HepG2 (cell line): ENCODE results near the gene FAM83E. TPM values are rescaled to one million over a fixed set of nuclear protein-coding genes. Genes with fewer than 3 reads are reported as not detected.

ENCODE experiments used
- ATAC-seq: fragments of 200-7000 bp; cut with Tn5 transposase; 3 replicates; pipeline ENCODE4 v1.9.1; 2020; ENCODE audit warnings: mild to moderate bottlenecking, moderate library complexity
- BruUV-seq: library from RNA; stranded (reverse); fragments of 400-500 nt; replicated peaks from 2 replicates; lab custom pipeline; 2021; lab: Mats Ljungman, UMichigan
- CTCF ChIA-PET: fragments of 300-600 bp; formaldehyde crosslinking; extraction: SDS; loops from one replicate; lab custom pipeline; 2021; ENCODE audit warnings: low total read pairs, inconsistent platforms, low intra/inter-chr PET ratio; lab: Yijun Ruan, JAX
- POLR2A ChIA-PET: fragments of 350-600 bp; sonication (Branson Sonifier 250); formaldehyde crosslinking; loops from one replicate; lab custom pipeline; 2020; ENCODE audit warnings: antibody characterized with exemption, inconsistent platforms; lab: Yijun Ruan, JAX
- DNase-seq: peaks from one replicate; pipeline ENCODE4 v3.0.0-alpha.2; 2015; ENCODE audit warnings: low spot score
- FAIRE-seq: peaks from 3 replicates; lab custom pipeline; 2011; peaks lifted over from hg19 to GRCh38; lab: Jason Lieb, UNC
- H2AFZ ChIP-seq: one replicate; pipeline ENCODE4 v1.6.1; 2011; ENCODE audit warnings: low read length, inconsistent platforms
- H3K27ac ChIP-seq: fragments of 300-600 bp; 3 replicates; pipeline ENCODE4 v1.8.0; 2011; ENCODE audit warnings: mixed run types, mild to moderate bottlenecking, mixed read lengths, low read length, inconsistent platforms; ENCODE audit not compliant: insufficient read depth; ENCODE audit errors: extremely low read length
- H3K27me3 ChIP-seq, 2 experiments: fragments of 200-600 bp in 1 of 2; 2 replicates in 1 of 2; 3 replicates in 1 of 2; pipeline versions ENCODE4 v1.6.0 to v1.8.0; 2011; ENCODE audit warnings: low read length in 2 of 2, mild to moderate bottlenecking in 2 of 2, moderate library complexity in 2 of 2, inconsistent platforms in 1 of 2; ENCODE audit not compliant: insufficient read depth in 2 of 2, control insufficient read depth in 1 of 2
- H3K36me3 ChIP-seq, 2 experiments: fragments of 200-600 bp in 1 of 2; replicated peaks in 1 of 2; 2 replicates in 1 of 2; 3 replicates in 1 of 2; pipeline versions ENCODE4 v1.5.1 to v1.8.0; 2011; ENCODE audit warnings: low read length in 2 of 2, inconsistent platforms in 1 of 2; ENCODE audit not compliant: insufficient read depth in 2 of 2, control insufficient read depth in 1 of 2
- H3K4me1 ChIP-seq: 2 replicates; pipeline ENCODE4 v1.5.1; 2012; ENCODE audit warnings: low read length, inconsistent platforms; ENCODE audit not compliant: insufficient read depth
- H3K4me2 ChIP-seq: 2 replicates; pipeline ENCODE4 v1.6.0; 2011; ENCODE audit warnings: low read depth, low read length, inconsistent platforms
- H3K4me3 ChIP-seq, 3 experiments: fragments of 200-600 bp in 1 of 3; sonication (generic), shearing (Covaris generic) in 1 of 3; replicated peaks in 1 of 3; 2 replicates each; pipeline ENCODE4 v1.5.1; 2011 to 2016; ENCODE audit warnings: low read length in 3 of 3, inconsistent platforms in 2 of 3, low read depth in 2 of 3, mild to moderate bottlenecking in 2 of 3, control low read depth in 1 of 3, mixed read lengths in 1 of 3; ENCODE audit not compliant: insufficient read depth in 1 of 3
- H3K79me2 ChIP-seq: one replicate; pipeline ENCODE4 v1.6.1; 2011; ENCODE audit warnings: low read length, inconsistent platforms; ENCODE audit not compliant: insufficient read depth
- H3K9ac ChIP-seq: 2 replicates; pipeline ENCODE4 v1.6.0; 2011; ENCODE audit warnings: mild to moderate bottlenecking, low read depth, low read length, inconsistent platforms; ENCODE audit not compliant: insufficient read depth
- H3K9me3 ChIP-seq: 2 replicates; pipeline ENCODE4 v1.5.1; 2012; ENCODE audit warnings: mild to moderate bottlenecking, low read length
- H4K20me1 ChIP-seq: 2 replicates; pipeline ENCODE4 v1.6.0; 2011; ENCODE audit warnings: inconsistent platforms, mild to moderate bottlenecking, low read length, moderate library complexity; ENCODE audit not compliant: insufficient read depth
- ARNT2 ChIP-seq: sonication (generic); formaldehyde crosslinking; IDR thresholded peaks from 2 replicates; pipeline ENCODE4 v1.8.0; 2022; ENCODE audit warnings: mild to moderate bottlenecking, low read depth, missing genetic modification reagents, moderate library complexity
- BORCS8-MEF2B ChIP-seq: sonication (generic); formaldehyde crosslinking; IDR thresholded peaks from 2 replicates; pipeline ENCODE4 v1.8.0; 2022; ENCODE audit warnings: mild to moderate bottlenecking, missing genetic modification reagents
- MED13 ChIP-seq: sonication (generic); formaldehyde crosslinking; IDR thresholded peaks from 2 replicates; pipeline ENCODE4 v1.5.0; 2020; ENCODE audit warnings: missing genetic modification reagents
- NFKB2 ChIP-seq: sonication (generic); formaldehyde crosslinking; IDR thresholded peaks from 2 replicates; pipeline ENCODE4 v1.4.0; 2020; ENCODE audit warnings: missing genetic modification reagents, borderline replicate concordance
- REXO4 ChIP-seq: sonication (generic); formaldehyde crosslinking; IDR thresholded peaks from 2 replicates; pipeline ENCODE4 v1.8.0; 2022; ENCODE audit warnings: missing genetic modification reagents, mild to moderate bottlenecking, borderline replicate concordance
- TCF12 ChIP-seq, 2 experiments: fragments of 450-650 bp in 1 of 2; sonication (generic) in 1 of 2; formaldehyde crosslinking in 1 of 2; IDR thresholded peaks; 2 replicates each; pipeline versions ENCODE4 v1.6.1 to v1.8.0; 2017 to 2022; ENCODE audit warnings: antibody characterized with exemption in 1 of 2, mild to moderate bottlenecking in 1 of 2, missing genetic modification reagents in 1 of 2, moderate library complexity in 1 of 2
- TMF1 ChIP-seq: sonication (generic); formaldehyde crosslinking; IDR thresholded peaks from 2 replicates; pipeline ENCODE4 v1.8.1; 2022; ENCODE audit warnings: low read depth, missing genetic modification reagents
- ZFX ChIP-seq: sonication (generic); formaldehyde crosslinking; IDR thresholded peaks from 2 replicates; pipeline ENCODE4 v1.4.0; 2020; ENCODE audit warnings: mild to moderate bottlenecking, low read depth, missing genetic modification reagents, moderate library complexity
- ZNF230 ChIP-seq: sonication (generic); formaldehyde crosslinking; IDR thresholded peaks from 2 replicates; pipeline ENCODE4 v1.4.0; 2020; ENCODE audit warnings: mild to moderate bottlenecking, missing genetic modification reagents
- ZNF678 ChIP-seq: sonication (generic); formaldehyde crosslinking; IDR thresholded peaks from 2 replicates; pipeline ENCODE4 v1.4.0; 2020; ENCODE audit warnings: mild to moderate bottlenecking, missing genetic modification reagents
- WGBS: methylation state at CpG from one replicate; pipeline ENCODE4 v1.1.6; 2017; ENCODE audit warnings: low lambda C conversion rate; 5-methylcytosine and 5-hydroxymethylcytosine counted together
- in situ Hi-C: cut with HindIII; loops from 2 replicates; pipeline ENCODE4 v1.10.0; 2017; ENCODE audit warnings: low pct_unique_long_range_greater_than_20kb; ENCODE audit not compliant: extremely low pct_ligation_motif_present
- intact Hi-C: fragments of 100-400 bp; cut with micrococcal nuclease; formaldehyde crosslinking; loops from one replicate; pipeline ENCODE4 v1.10.0; 2022; ENCODE audit not compliant: unreplicated experiment
- polyA plus RNA-seq, 8 experiments: library from polyadenylated mRNA; depleted of rRNA in 3 of 8; stranded (reverse) in 7 of 8; unstranded in 1 of 8; fragments of >200 nt; fragmentation: Illumina TruSeq in 4 of 8; extraction: Trizol in 4 of 8; gene quantifications; 2 replicates each; pipeline versions ENCODE4 v1.2.1 to v1.2.3, GENCODE V29; 2011 to 2016; ENCODE audit warnings: low read depth in 4 of 8, missing spikeins in 1 of 8, mixed read lengths in 1 of 8; ENCODE audit not compliant: insufficient read depth in 1 of 8
- total RNA-seq, 5 experiments: library from RNA; depleted of rRNA; stranded (reverse); fragments of >200 nt; fragmentation: Illumina TruSeq; extraction: Trizol; gene quantifications; 2 replicates each; pipeline ENCODE4 v1.2.3, GENCODE V29; 2016; ENCODE audit warnings: low read depth in 1 of 5
- TF ChIP-seq, protein P1 (sequence below): sonication (generic); formaldehyde crosslinking; IDR thresholded peaks from 2 replicates; pipeline ENCODE4 v1.8.0; 2022; ENCODE audit warnings: mild to moderate bottlenecking, missing genetic modification reagents, moderate library complexity
- TF ChIP-seq, protein P2 (sequence below): sonication (generic); formaldehyde crosslinking; IDR thresholded peaks from 2 replicates; pipeline ENCODE4 v1.4.0; 2020; ENCODE audit warnings: missing genetic modification reagents, borderline replicate concordance
- TF ChIP-seq, protein P3 (sequence below): IDR thresholded peaks from 2 replicates; pipeline ENCODE4 v1.6.1; 2016; ENCODE audit warnings: mild to moderate bottlenecking

FAM83E gene
- total and polyA plus RNA-seq, 2 of the 13 experiments (the other 11 are each of a cell fraction or from before 2014, with no cell fraction given), result 0.18 to 0.60 TPM

DNA sequence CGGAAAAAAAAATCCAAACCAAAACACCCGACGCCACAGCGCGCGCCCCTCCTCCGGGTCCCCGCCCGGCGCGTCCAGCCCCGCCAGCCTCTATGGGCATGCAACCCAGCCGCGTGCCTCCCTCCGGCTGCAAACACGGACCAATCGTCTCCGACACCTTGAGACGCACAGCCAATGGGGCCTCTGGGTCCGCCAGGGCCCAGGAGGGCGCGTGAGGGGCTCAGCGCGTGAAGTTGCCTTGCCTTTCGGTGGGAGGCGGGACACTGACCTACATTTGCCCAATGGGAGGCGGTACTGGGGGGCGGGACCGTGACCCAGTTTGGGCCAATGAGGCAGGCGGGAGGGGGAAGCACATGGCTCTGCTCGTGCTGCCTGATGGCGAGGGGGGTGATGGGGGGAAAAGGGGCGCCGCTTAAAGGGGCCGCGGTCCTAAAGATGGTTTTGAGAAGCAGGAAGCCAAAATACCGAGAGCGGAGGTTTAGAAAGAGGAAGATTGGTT lies 22.6 kb upstream of the FAM83E start (continued):
- TF ChIP-seq, protein P1, sequence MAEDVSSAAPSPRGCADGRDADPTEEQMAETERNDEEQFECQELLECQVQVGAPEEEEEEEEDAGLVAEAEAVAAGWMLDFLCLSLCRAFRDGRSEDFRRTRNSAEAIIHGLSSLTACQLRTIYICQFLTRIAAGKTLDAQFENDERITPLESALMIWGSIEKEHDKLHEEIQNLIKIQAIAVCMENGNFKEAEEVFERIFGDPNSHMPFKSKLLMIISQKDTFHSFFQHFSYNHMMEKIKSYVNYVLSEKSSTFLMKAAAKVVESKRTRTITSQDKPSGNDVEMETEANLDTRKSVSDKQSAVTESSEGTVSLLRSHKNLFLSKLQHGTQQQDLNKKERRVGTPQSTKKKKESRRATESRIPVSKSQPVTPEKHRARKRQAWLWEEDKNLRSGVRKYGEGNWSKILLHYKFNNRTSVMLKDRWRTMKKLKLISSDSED, result 0 out of 2 replicates have a peak, but pooled peaks have one; percentile 65
- TF ChIP-seq, protein P2, sequence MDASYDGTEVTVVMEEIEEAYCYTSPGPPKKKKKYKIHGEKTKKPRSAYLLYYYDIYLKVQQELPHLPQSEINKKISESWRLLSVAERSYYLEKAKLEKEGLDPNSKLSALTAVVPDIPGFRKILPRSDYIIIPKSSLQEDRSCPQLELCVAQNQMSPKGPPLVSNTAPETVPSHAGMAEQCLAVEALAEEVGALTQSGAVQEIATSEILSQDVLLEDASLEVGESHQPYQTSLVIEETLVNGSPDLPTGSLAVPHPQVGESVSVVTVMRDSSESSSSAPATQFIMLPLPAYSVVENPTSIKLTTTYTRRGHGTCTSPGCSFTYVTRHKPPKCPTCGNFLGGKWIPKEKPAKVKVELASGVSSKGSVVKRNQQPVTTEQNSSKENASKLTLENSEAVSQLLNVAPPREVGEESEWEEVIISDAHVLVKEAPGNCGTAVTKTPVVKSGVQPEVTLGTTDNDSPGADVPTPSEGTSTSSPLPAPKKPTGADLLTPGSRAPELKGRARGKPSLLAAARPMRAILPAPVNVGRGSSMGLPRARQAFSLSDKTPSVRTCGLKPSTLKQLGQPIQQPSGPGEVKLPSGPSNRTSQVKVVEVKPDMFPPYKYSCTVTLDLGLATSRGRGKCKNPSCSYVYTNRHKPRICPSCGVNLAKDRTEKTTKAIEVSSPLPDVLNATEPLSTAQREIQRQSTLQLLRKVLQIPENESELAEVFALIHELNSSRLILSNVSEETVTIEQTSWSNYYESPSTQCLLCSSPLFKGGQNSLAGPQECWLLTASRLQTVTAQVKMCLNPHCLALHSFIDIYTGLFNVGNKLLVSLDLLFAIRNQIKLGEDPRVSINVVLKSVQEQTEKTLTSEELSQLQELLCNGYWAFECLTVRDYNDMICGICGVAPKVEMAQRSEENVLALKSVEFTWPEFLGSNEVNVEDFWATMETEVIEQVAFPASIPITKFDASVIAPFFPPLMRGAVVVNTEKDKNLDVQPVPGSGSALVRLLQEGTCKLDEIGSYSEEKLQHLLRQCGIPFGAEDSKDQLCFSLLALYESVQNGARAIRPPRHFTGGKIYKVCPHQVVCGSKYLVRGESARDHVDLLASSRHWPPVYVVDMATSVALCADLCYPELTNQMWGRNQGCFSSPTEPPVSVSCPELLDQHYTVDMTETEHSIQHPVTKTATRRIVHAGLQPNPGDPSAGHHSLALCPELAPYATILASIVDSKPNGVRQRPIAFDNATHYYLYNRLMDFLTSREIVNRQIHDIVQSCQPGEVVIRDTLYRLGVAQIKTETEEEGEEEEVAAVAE, result peak; percentile 95
- peak; percentile 74; the same call in 1 of the 2 replicates for TF ChIP-seq ZNF230 (CRISPR knock-in tag)
- TF ChIP-seq ARNT2 (CRISPR knock-in tag), result peak; percentile 87
- no peak for TF ChIP-seq TMF1

DNA sequence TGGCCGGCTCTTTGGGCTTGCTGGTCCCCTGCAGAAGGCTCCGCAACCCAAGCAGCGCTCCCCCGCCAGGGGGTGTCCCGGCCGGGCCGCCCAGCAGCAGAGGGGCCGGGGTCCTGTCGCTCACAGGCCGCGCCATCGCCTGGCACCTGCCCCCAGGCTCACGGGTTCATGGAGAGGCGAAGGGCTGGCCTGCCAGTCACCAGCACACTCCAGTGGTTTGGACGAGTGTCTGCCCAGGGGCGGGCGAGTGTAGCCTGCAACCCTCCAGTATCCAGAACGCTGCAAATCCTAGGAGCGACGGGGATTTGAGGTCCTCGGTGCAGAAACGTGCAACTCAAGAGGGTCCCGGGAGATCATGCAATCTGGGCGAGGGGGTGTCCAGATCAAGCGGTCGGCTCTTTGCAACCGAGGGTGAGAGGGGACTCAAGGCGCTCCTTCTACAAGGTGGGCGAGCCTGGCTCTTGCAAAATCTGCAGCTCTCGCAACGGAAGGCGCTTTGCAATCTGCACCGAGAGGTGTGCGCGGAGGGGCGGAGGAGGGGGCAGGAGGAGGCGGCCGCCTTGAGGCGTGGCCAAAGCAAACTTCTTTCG lies 22.1 kb upstream of the FAM83E start, which contains the start of gene DBP:
Gene DBP (minus strand): TSS at position 521 of the 590 bp plus-strand sequence. CDS start 385 bp downstream, at position 136.
- H3K4me2 ChIP-seq, result peak within 1 kb of the TSS; percentile 96
- TF ChIP-seq TCF12 (IDR thresholded peaks at IDR 0.05) (no peak), TCF12 (CRISPR knock-in tag; IDR thresholded peaks at IDR 0.05) (peak; percentile 29; the same call in 1 of the 2 replicates), MED13 (CRISPR knock-in tag) (no peak; the same call in 1 of the 2 replicates), ZNF678 (CRISPR knock-in tag) (0 out of 2 replicates have a peak, but pooled peaks have one; percentile 2), REXO4 (CRISPR knock-in tag) (no peak), ZFX (CRISPR knock-in tag) (peak; percentile 54; the same call in 1 of the 2 replicates), NFKB2 (CRISPR knock-in tag) (no peak), BORCS8-MEF2B (CRISPR knock-in tag) (no peak)
- TF ChIP-seq, protein P3, sequence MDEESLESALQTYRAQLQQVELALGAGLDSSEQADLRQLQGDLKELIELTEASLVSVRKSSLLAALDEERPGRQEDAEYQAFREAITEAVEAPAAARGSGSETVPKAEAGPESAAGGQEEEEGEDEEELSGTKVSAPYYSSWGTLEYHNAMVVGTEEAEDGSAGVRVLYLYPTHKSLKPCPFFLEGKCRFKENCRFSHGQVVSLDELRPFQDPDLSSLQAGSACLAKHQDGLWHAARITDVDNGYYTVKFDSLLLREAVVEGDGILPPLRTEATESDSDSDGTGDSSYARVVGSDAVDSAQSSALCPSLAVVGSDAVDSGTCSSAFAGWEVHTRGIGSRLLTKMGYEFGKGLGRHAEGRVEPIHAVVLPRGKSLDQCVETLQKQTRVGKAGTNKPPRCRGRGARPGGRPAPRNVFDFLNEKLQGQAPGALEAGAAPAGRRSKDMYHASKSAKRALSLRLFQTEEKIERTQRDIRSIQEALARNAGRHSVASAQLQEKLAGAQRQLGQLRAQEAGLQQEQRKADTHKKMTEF, result no peak

More for the DNA sequence above, 22.1 kb upstream of the FAM83E start, which contains the start of gene DBP:
- no peak within 1 kb of the TSS for H2AFZ ChIP-seq
- POLR2A ChIA-PET, result interaction anchor here (1.1 to 2.0 kb wide), 3 partner anchors 9 to 18 kb away, joined by 4 to 12 read pairs (median 4); partner anchors contain the start of genes CA11, RPL18 and SPHK2
- no TSS peak for BruUV-seq
- DNase-seq (no peak), FAIRE-seq (no peak), ATAC-seq (peak; percentile 50)
- no peaks in the 10 kb centered on the region for H3K9me3 ChIP-seq
- no peaks in the 10 kb centered on the region for H4K20me1 ChIP-seq
- H3K27me3 ChIP-seq, result peaks cover 0 to 8% of the 10 kb centered on the region in 2 experiments; a peak in 3 of 5 replicates
- H3K79me2 ChIP-seq, result no peaks in the 10 kb centered on the region
- peak within 1 kb of the TSS; percentile 49 for H3K9ac ChIP-seq
- WGBS, result 0% methylated on average over 8 of the region's 40 CpGs
- no peaks in the 10 kb centered on the region for H3K36me3 ChIP-seq
- CTCF ChIA-PET, result interaction anchor here (0.9 kb wide), 1 partner anchor 10 kb away, joined by 3 read pairs; the partner anchor contains the start of gene CA11
- peaks cover 76% of the 10 kb centered on the region for H3K4me1 ChIP-seq
- in situ Hi-C loops, result no loop called here
- intact Hi-C loops, result no loop called here
- peak within 1 kb of the TSS; percentile 56 to 76 (median 59) for H3K4me3 ChIP-seq
- H3K27ac ChIP-seq, result peak within 1 kb of the TSS; percentile 70
